ENCODE measurements around the gene DNAJC24. TPM values are rescaled to one million over a fixed set of nuclear protein-coding genes. Genes with fewer than 3 reads are reported as not detected.
A peak's percentile ranks its signal among the peaks of the same experiment; 100 is the strongest.

The DNAJC24 gene
- total and polyA plus RNA-seq, 10 donors = 3.0 to 24.5 (median 17.0) TPM

DNA sequence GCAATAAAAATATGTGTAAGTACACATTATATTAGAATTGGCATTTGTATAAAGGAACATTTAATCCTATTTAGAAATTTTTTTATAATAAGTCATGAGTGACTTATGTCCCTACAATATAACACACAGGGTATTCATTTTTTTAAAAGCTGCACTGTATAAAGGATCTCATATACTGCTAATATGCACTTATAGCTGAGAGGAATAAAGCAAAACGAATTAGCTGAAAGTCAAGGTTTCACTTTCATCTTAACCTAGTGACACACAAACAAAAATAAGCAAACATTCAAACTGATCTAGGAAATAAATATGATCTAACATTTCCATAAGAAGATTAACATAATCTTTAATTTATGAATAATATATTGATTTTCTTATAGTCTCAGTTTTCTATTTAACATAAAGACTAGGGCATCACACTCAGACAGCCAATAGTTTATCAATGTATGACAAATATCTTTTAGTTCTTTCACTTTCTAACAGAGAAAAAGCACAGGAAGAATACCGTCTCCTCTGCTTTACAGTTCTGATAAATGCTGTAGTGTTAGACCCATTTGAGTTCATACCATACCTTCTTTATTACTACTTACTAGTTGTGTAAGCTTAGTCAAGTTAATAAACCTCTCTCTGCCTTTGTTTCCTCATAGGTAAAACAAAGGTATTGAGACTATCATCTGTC, 43.1 kb upstream of the DNAJC24 start:
- WGBS, 5 donors = 14 to 61% (median 24%) methylated on average over 2 of the region's 2 CpGs
- peaks cover 0 to 5% (median 0%) of the 10 kb centered on the region in 8 donors for H3K9me3 ChIP-seq
- no peak for DNase-seq
- H3K27me3 ChIP-seq (replicated peaks in 1 of 7) = no peaks in the 10 kb centered on the region
- peak overlapping the region in 2 of 8 donors; percentile 21 to 40 for H3K4me3 ChIP-seq
- no peak overlapping the region for H3K27ac ChIP-seq
- peaks cover 0 to 7% (median 0%) of the 10 kb centered on the region in 6 donors for H3K4me1 ChIP-seq
- intact Hi-C loops (cut with DNase I; ENCODE audit: low total_unique reads) = no loop called here
- no peaks in the 10 kb centered on the region for H3K36me3 ChIP-seq
- no peak for TF ChIP-seq POLR2AphosphoS5 (IDR thresholded peaks at IDR 0.05)
- TF ChIP-seq, protein P1, sequence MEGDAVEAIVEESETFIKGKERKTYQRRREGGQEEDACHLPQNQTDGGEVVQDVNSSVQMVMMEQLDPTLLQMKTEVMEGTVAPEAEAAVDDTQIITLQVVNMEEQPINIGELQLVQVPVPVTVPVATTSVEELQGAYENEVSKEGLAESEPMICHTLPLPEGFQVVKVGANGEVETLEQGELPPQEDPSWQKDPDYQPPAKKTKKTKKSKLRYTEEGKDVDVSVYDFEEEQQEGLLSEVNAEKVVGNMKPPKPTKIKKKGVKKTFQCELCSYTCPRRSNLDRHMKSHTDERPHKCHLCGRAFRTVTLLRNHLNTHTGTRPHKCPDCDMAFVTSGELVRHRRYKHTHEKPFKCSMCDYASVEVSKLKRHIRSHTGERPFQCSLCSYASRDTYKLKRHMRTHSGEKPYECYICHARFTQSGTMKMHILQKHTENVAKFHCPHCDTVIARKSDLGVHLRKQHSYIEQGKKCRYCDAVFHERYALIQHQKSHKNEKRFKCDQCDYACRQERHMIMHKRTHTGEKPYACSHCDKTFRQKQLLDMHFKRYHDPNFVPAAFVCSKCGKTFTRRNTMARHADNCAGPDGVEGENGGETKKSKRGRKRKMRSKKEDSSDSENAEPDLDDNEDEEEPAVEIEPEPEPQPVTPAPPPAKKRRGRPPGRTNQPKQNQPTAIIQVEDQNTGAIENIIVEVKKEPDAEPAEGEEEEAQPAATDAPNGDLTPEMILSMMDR (IDR thresholded peaks at IDR 0.05 in 8 of 11, conservative IDR thresholded peaks at IDR 0.05 in 3 of 11) = no peak
- TF ChIP-seq POLR2A (IDR thresholded peaks at IDR 0.05) = no peak

DNA sequence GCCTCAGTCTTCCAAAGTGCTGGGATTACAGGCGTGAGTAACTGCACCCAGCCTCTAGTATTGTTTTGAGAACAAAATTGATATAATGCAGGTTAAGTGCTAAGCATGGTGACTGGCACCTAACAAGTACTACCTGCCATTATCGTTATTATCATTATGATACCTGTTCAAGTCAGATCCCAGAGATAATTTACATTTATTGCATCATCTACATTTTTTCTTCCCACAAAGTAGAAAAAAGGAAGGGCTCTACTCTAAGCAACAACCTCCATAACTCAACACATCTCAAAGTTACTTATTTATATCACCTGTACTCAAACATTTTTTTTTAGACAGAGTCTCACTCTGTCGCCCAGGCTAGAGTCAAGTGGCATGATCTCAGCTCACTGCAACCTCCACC, 42.2 kb upstream of the DNAJC24 start:
- Histone ChIP-seq H3K27ac (no peak overlapping the region), H3K4me3 (no peak overlapping the region), H3K27me3 (replicated peaks in 1 of 7) (no peaks in the 10 kb centered on the region), H3K9me3 (peaks cover 0 to 5% (median 0%) of the 10 kb centered on the region in 8 donors), H3K4me1 (peaks cover 0 to 7% (median 0%) of the 10 kb centered on the region in 6 donors), H3K36me3 (no peaks in the 10 kb centered on the region)
- DNase-seq = no peak
- TF ChIP-seq, protein P1 (IDR thresholded peaks at IDR 0.05 in 8 of 11, conservative IDR thresholded peaks at IDR 0.05 in 3 of 11) = no peak
- TF ChIP-seq POLR2A (IDR thresholded peaks at IDR 0.05) (no peak), POLR2AphosphoS5 (IDR thresholded peaks at IDR 0.05) (no peak)
- intact Hi-C loops (cut with DNase I; ENCODE audit: low total_unique reads) = no loop called here
- WGBS, 5 donors = 88 to 98% (median 91%) methylated on average over 3 of the region's 3 CpGs

DNA sequence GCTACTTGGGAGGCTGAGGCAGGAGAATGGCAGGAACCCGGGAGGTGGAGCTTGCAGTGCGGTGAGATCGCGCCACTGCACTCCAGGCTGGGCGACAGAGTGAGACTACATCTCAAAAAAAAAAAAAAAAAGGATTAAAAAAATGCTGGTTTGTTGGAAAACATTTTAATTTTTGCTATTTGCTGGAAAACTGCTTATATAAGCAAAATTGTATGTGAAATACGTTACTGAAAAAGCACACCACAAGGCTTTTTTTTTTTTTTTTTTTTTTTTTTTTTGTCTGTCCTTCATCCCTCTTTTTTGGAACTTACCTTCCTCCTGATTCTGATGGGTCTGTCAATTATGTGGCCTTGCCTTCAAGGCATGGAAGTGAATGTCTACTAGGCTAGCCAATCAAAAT, 41.0 kb upstream of the DNAJC24 start:
- Histone ChIP-seq H3K27me3 (replicated peaks in 1 of 7) (no peaks in the 10 kb centered on the region), H3K4me3 (no peak overlapping the region), H3K4me1 (peaks cover 0 to 7% (median 0%) of the 10 kb centered on the region in 6 donors), H3K36me3 (no peaks in the 10 kb centered on the region), H3K27ac (no peak overlapping the region), H3K9me3 (peaks cover 0 to 5% (median 0%) of the 10 kb centered on the region in 8 donors)
- no peak for DNase-seq
- intact Hi-C loops (cut with DNase I; ENCODE audit: low total_unique reads) = no loop called here
- WGBS, 5 donors = 89 to 93% (median 90%) methylated on average over 6 of the region's 6 CpGs
- TF ChIP-seq POLR2A (IDR thresholded peaks at IDR 0.05) (no peak), POLR2AphosphoS5 (IDR thresholded peaks at IDR 0.05) (no peak)
- TF ChIP-seq, protein P1 (IDR thresholded peaks at IDR 0.05 in 8 of 11, conservative IDR thresholded peaks at IDR 0.05 in 3 of 11) = no peak

DNA sequence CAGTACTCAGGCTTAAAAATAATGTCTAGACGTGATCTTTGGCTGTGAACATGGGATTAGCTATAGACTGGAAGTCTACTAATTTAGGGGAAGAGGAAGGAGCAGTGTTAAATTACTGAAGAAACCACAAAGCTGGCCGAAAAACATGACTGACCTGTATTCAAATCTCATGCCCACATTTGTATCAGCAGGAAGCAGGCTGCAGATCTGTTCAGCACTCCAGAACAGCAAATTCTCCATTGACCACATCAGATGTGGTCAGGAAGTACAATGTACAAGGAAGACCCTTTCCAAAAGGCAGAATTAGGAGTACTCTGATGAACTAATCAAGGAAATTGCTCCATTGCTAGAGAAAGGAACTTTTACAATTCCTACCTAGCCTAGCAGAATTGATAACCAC, 31.9 kb upstream of the DNAJC24 start:
- Histone ChIP-seq H3K27me3 (replicated peaks in 1 of 7) (peaks cover 0 to 12% (median 0%) of the 10 kb centered on the region in 7 donors), H3K9me3 (peaks cover 0 to 11% (median 8%) of the 10 kb centered on the region in 8 donors), H3K4me1 (no peaks in the 10 kb centered on the region), H3K4me3 (no peak overlapping the region), H3K36me3 (no peaks in the 10 kb centered on the region), H3K27ac (no peak overlapping the region)
- TF ChIP-seq, protein P1 (IDR thresholded peaks at IDR 0.05 in 8 of 11, conservative IDR thresholded peaks at IDR 0.05 in 3 of 11) = no peak
- no peak for TF ChIP-seq POLR2AphosphoS5 (IDR thresholded peaks at IDR 0.05)
- TF ChIP-seq POLR2A (IDR thresholded peaks at IDR 0.05) = no peak
- DNase-seq = no peak
- intact Hi-C loops (cut with DNase I; ENCODE audit: low total_unique reads) = no loop called here
- WGBS, 5 donors = 8 to 34% (median 16%) methylated on average over 2 of the region's 2 CpGs
